G401.6 (cell line): ENCODE data around the gene ESYT2.
"Not testable (repeated sequence)": the region's sequence is repeated elsewhere in the genome, so short reads cannot be mapped to it uniquely, and the experiment has no call there.

Source experiments
- FAIRE-seq: peaks from 2 replicates; lab custom pipeline; 2012; peaks lifted over from hg19 to GRCh38; lab: Jason Lieb, UNC

Gene ESYT2, protein sequence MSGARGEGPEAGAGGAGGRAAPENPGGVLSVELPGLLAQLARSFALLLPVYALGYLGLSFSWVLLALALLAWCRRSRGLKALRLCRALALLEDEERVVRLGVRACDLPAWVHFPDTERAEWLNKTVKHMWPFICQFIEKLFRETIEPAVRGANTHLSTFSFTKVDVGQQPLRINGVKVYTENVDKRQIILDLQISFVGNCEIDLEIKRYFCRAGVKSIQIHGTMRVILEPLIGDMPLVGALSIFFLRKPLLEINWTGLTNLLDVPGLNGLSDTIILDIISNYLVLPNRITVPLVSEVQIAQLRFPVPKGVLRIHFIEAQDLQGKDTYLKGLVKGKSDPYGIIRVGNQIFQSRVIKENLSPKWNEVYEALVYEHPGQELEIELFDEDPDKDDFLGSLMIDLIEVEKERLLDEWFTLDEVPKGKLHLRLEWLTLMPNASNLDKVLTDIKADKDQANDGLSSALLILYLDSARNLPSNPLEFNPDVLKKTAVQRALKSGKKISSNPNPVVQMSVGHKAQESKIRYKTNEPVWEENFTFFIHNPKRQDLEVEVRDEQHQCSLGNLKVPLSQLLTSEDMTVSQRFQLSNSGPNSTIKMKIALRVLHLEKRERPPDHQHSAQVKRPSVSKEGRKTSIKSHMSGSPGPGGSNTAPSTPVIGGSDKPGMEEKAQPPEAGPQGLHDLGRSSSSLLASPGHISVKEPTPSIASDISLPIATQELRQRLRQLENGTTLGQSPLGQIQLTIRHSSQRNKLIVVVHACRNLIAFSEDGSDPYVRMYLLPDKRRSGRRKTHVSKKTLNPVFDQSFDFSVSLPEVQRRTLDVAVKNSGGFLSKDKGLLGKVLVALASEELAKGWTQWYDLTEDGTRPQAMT

DNA sequence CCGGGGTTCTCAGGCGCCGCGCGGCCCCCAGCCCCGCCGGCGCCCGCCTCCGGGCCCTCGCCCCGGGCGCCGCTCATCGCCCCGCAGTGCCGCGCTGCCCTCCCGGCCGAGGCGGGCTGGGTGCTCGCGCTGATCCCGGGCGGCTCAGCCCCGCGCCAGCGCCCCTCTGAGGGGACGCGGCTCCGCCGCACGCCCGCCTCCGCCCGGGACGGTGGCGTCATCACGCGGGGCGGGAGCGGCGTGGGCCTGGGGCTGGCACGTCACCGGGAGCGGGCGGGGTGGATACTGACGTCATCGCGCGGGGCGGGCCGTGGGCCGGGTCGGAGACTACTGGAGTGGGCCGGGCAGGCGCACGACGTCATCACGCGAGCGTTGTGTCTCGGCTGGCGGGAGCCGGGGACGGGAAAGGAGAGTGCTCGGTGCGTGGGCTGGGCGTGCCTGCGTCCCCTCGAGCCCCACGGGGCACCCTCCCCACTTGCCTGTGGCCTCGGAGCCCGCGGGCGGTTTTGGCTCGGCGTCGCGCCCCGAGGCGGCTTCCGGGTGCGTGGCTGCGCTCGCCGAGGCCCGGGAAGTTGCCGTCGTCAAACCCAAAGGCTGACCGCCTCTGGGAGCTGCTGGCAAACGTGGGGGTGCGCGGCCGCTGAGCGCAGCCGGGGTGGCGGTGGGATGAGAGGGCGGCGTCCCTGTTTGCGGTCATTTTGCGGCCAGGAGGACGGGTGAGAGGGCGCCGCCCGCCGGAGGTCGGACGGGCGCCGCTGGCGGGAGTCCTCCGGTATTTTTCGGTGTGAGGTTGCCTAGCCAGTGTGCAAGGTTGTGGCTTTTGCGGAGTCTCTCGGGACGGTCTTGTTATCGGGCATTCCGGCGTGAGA is at the start of gene ESYT2:
TSS of gene ESYT2 (minus strand) at position 168 of the 869 bp plus-strand sequence. CDS start at position 77, 91 bp downstream.
- no peak for FAIRE-seq

DNA sequence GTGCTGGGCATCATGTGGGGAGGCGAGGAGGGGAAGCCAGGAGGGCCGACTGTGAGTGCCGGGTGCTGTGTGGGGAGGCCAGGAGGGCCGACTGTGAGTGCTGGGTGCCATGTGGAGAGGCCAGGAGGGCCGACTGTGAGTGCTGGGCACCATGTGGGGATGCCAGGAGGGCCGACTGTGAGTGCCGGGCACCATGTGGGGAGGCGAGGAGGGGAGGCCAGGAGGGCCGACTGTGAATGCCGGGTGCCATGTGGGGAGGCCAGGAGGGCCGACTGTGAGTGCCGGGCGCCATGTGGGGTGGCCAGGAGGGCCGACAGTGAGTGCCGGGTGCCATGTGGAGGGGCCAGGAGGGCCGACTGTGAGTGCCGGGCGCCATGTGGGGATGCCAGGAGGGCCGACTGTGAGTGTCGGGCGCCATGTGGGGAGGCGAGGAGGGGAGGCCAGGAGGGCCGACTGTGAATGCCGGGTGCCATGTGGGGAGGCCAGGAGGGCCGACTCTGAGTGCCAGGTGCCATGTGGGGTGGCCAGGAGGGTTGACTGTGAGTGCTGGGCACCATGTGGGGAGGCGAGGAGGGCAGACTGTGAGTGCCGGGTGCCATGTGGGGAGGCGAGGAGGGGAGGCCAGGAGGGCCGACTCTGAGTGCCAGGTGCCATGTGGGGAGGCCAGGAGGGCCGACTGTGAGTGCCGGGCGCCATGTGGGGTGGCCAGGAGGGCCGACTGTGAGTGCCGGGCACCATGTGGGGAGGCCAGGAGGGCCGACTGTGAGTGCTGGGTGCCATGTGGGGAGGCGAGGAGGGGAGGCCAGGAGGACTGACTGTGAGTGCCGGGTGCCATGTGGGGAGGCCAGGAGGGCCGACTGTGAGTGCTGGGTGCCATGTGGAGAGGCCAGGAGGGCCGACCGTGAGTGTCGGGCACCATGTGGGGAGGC is 49.1 kb upstream of the ESYT2 start:
- FAIRE-seq: not testable (repeated sequence)

GRCh38 chr7:158876984-158877383 is 47.7 kb upstream of the ESYT2 start:
- no peak for FAIRE-seq

- FAIRE-seq: no peak
These were observed 40.6 kb upstream of the ESYT2 start for GRCh38 chr7:158869876-158870275.

DNA sequence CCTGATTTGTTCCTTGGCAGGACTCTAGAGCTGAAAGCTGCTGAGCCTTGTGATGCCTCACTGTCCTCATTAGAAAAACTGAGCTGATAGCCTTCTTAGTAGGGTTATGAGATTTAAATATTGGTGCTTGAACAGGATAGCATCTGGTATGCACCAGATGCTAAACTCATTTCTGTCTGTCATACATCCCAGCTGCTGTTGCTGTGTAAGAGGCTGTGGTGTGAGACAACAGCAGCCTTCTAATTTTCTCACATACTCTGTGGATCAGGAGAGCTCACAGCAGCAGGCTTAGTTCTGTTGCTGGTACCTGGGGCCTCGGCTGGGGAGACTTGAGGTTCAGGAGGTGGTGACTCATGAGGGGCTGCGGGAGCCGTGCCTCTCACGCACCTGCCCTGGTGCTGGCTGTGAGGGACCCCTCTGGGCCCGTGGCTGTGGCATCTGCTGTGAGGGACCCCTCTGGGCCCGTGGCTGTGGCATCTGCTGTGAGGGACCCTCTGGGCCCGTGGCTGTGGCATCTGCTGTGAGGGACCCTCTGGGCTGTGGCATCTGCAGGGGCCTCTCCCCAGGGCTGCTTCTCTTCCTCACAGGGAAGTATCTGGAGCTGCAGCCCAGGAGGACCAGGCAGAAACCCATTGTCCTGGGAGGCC is 39.6 kb upstream of the ESYT2 start:
- FAIRE-seq: no peak

DNA sequence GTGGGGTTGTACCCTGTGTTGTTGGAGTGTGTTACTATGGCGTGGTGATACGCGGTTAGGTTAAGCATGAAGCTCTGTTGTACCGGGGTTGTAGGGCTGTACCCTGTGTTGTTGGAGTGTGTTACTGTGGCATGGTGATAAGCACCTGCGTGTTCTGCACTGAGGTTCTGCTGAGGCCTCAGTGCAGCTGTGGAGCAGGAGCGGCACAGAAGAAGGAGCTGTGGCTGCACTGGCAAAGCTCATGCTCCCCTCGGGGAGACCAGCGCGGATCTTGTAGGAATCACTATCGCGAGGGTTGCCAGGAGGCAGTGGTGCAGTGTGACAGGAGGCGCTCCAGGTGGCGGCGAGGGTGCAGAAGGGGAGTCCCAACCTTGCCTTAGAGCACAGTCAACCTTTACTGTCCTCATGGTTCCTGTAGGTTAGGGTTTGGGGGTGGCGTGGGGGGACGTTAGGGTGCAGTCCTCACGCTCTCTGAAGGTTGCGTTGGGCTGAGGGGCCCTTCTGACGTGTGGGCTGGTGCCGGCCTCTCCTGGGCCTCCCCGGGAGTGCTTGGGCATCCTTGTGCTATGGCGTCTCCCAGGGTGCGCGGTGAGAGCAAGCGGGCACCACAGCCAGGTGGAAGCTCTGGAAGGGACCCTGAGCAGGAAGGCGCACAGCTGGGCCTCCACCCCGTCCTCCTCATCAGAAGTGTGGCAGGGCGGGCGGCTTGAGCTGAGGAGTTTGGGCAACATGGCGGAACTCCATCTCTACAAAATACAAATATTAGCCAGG is 38.1 kb upstream of the ESYT2 start:
- no peak for FAIRE-seq

GRCh38 chr7:158865977-158866376 is 36.7 kb upstream of the ESYT2 start:
- FAIRE-seq: no peak

GRCh38 chr7:158865462-158865922 is 36.2 kb upstream of the ESYT2 start:
- no peak for FAIRE-seq

DNA sequence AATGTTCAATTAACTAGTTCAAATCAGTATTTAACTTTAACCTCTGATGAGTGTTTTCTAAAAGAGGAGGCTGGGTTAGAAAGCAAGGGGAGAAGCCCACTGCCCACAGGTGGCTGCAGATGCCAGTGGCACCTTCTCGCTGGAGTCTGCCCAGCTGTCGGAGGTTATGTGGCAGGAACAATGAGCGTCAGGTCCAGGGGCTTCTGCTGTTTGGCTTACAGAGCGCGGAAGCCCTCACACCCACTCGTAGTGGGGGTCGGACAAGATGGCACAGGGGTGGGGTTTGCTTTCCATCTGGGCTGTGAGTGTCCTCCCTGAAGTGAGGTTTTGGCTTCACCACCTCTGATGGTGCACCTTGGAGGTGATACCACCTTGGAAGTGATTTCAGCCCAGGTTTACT is 35.5 kb upstream of the ESYT2 start:
- FAIRE-seq: no peak

GRCh38 chr7:158864507-158864820 is 35.2 kb upstream of the ESYT2 start:
- FAIRE-seq: no peak

GRCh38 chr7:158863611-158864506 is 34.5 kb upstream of the ESYT2 start:
- FAIRE-seq: no peak

DNA sequence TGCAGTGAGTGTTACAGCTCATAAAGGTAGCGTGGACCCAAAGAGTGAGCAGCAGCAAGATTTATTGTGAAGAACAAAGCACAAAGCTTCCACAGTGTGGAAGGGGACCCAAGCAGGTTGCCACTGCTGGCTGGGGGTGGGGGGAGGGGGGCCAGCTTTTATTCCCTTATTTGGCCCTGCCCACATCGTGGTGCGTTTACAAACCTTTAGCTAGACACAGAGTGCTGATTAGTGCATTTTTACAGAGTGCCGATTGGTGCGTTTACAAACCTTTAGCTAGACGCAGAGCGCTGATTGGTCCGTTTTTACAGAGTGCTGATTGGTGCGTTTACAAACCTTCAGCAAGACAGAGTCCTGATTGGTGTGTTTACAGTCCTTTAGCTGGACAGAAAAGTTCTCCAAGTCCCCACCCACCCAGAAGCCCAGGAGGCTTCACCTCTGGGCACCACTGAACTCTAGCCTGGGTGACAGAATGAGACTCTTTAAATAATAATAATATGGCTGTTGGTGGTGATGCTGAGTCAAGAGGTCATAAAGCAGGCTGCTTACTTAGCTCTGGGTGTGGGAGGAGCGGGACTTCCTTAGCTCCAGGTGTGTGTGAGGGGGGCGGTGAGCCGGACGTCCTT is 33.8 kb upstream of the ESYT2 start:
- FAIRE-seq: not testable (repeated sequence)

GRCh38 chr7:158861936-158862704 is 32.8 kb upstream of the ESYT2 start:
- no peak for FAIRE-seq

DNA sequence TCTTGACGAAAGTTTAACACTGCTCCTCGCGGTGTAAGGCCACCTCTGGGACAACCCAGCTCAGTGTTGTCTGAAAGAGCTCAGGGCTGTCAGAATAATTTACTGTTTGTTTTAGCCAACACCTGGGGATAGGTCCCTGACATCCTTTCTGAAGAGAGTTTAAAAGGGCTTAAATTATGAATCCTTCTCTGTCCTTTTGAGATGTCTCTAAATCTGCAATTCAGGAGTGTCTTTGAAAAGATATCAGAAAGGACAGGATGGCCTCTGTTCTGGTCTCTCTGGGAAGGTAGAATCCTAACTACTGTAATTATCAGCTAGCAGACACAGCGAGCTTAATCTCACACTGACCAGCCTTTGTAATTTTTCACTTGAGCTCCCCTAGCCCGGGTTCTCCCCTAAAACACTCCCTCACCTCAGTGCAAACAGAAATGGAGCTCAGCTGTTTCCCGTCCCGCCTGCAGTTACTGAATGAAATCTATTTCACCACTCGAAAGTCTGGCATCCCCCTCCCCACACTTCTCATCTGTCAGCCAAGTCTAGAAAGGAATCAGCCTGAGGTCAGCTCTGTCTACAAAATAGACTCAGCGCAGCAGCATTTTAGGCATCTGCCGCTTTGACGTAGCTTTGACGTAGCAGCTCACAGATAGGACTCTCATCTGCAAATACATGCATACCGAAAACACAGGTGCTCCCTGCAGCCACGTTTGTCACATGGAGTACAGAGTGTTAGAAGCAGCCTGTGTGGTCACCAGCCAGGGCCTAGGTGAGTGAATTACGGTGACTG is 31.9 kb upstream of the ESYT2 start:
- FAIRE-seq: no peak

DNA sequence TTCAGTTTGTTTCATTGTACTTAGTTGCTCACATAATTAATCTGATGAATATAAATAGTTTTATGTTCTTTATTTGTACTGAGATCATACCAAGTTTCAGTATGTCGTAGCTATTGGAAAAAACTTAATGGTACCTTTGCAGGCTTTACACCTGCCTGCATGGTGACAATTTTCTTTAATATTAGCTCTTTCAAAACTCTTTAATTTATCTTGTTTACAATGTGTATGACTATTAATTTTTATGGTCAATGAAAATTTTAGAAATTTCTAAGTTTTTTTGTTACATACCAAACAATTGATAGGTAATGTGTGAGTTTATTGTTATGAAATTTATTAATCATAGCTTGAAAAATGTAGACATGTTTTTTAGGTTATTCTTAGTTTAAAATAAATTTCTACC is 31.1 kb upstream of the ESYT2 start:
- no peak for FAIRE-seq

DNA sequence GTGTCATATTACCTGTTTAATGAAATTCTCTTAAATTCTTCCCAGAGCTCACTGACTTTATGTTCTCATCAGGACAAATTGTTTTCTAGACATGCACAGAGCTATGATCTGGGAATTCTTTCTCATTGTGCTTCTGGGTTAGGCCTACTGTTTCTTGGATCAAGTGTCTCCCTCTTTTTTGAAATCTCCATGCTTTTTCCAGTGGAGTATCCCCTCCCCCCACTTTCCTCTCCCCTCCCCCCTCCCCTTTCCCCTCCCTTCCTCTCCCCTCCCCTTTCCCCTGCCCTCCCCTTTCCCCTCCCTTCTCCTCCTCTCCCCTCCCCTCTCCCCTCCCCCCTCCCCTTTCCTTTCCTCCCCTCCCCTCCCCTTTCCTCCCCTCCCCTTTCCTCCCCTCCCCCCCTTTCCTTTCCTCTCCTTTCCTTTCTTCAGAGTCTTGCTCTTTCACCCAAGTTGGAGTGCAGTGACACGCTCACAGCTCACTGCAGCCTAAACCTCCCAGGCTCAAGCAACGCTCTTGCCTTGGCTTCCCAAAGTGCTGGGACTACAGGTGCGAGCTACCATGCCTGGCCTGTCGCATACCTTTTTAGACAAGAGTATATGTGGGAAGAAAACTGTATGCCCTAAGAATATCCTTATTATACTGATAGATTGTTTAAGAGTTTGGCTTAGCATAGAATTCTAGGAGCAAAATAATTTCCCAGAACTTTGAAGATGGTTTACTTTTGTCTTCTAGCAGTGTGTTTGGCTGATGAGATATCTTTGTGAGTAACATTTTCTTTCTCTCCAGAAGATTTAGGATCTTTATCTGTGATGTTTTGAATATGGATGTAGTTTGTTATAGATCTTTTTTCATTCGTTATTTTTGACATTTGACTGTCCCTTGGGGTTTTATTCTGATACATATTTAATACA is 29.5 kb upstream of the ESYT2 start:
- FAIRE-seq: no peak
